SK-N-SH (cell line): ENCODE results near the gene FAM9C. TPM values are rescaled to one million over a fixed set of nuclear protein-coding genes. Genes with fewer than 3 reads are reported as not detected.

Experiments used
- CTCF ChIA-PET: fragments of 300-600, 350-600 bp; formaldehyde crosslinking; extraction: SDS; loops from one replicate; lab custom pipeline; 2021; lab: Yijun Ruan, JAX
- POLR2A ChIA-PET: fragments of 350-600 bp; sonication (Branson Sonifier 250); formaldehyde crosslinking; extraction: SDS; loops from one replicate; lab custom pipeline; 2020; ENCODE audit warnings: antibody characterized with exemption, inconsistent platforms; lab: Yijun Ruan, JAX
- DNase-seq: peaks from one replicate; pipeline ENCODE4 v3.0.0; 2012
- H2AFZ ChIP-seq: fragments of 200-600 bp; sonication (generic); 2 replicates; pipeline ENCODE4 v1.8.1; 2016; ENCODE audit warnings: antibody characterized with exemption, mild to moderate bottlenecking, low read depth
- H3F3A ChIP-seq: fragments of 200-600 bp; sonication (generic); replicated peaks from 2 replicates; pipeline ENCODE3; 2016; ENCODE audit warnings: antibody characterized with exemption, mild to moderate bottlenecking; ENCODE audit not compliant: insufficient read depth
- H3K27ac ChIP-seq, 2 experiments: fragments of 200-500 bp in 1 of 2; fragments of 200-600 bp in 1 of 2; sonication (Bioruptor generic) in 1 of 2; sonication (generic), shearing (Covaris generic) in 1 of 2; 2 replicates each; pipeline versions ENCODE4 v1.5.1 to v1.6.1; 2014 to 2016; ENCODE audit warnings: low read depth in 2 of 2, inconsistent platforms in 1 of 2, low read length in 1 of 2, mild to moderate bottlenecking in 1 of 2, mixed read lengths in 1 of 2
- H3K27me3 ChIP-seq: fragments of 200-600 bp; sonication (generic), shearing (Covaris generic); 2 replicates; pipeline ENCODE4 v1.6.1; 2016; ENCODE audit warnings: mixed run types; ENCODE audit not compliant: insufficient read depth
- H3K36me3 ChIP-seq, 2 experiments: fragments of 200-500 bp in 1 of 2; fragments of 200-600 bp in 1 of 2; sonication (Bioruptor generic) in 1 of 2; sonication (generic) in 1 of 2; replicated peaks in 1 of 2; 2 replicates each; pipeline versions ENCODE3 to v1.5.1; 2014 to 2016; ENCODE audit warnings: low read length in 1 of 2, mild to moderate bottlenecking in 1 of 2; ENCODE audit not compliant: insufficient read depth in 2 of 2, control insufficient read depth in 1 of 2
- H3K4me1 ChIP-seq, 2 experiments: fragments of 200-500 bp in 1 of 2; fragments of 200-600 bp in 1 of 2; sonication (Bioruptor generic) in 1 of 2; sonication (generic), shearing (Covaris generic) in 1 of 2; 2 replicates each; pipeline versions ENCODE4 v1.5.1 to v1.6.1; 2014 to 2016; ENCODE audit warnings: low read depth in 1 of 2, low read length in 1 of 2, mixed run types in 1 of 2; ENCODE audit not compliant: insufficient read depth in 2 of 2, control insufficient read depth in 1 of 2
- H3K4me2 ChIP-seq: fragments of 200-600 bp; sonication (generic), shearing (Covaris generic); 2 replicates; pipeline ENCODE4 v1.6.1; 2017; ENCODE audit warnings: mixed run types
- H3K4me3 ChIP-seq, 2 experiments: fragments of 200-500 bp in 1 of 2; fragments of 200-600 bp in 1 of 2; sonication (Bioruptor generic) in 1 of 2; sonication (generic), shearing (Covaris generic) in 1 of 2; 2 replicates each; pipeline versions ENCODE4 v1.5.1 to v1.8.1; 2014 to 2016; ENCODE audit warnings: low read depth in 2 of 2, inconsistent platforms in 1 of 2, low read length in 1 of 2, mild to moderate bottlenecking in 1 of 2, mixed read lengths in 1 of 2, moderate library complexity in 1 of 2
- H3K79me2 ChIP-seq: fragments of 200-600 bp; sonication (generic); 2 replicates; pipeline ENCODE4 v1.8.1; 2017; ENCODE audit warnings: mild to moderate bottlenecking; ENCODE audit not compliant: insufficient read depth
- H3K9ac ChIP-seq: fragments of 200-600 bp; sonication (generic); 2 replicates; pipeline ENCODE4 v1.6.1; 2017; ENCODE audit warnings: mixed run types
- H3K9me2 ChIP-seq: fragments of 200-600 bp; sonication (generic); 2 replicates; pipeline ENCODE4 v1.6.1; 2017; ENCODE audit warnings: mixed run types
- H3K9me3 ChIP-seq: fragments of 200-600 bp; sonication (generic); 2 replicates; pipeline ENCODE4 v1.6.1; 2017; ENCODE audit warnings: mixed run types, mild to moderate bottlenecking, moderate library complexity
- H4K20me1 ChIP-seq: fragments of 200-600 bp; sonication (generic); 2 replicates; pipeline ENCODE4 v1.6.1; 2017; ENCODE audit warnings: mild to moderate bottlenecking, mixed run types; ENCODE audit not compliant: insufficient read depth
- FOSL2 ChIP-seq: IDR thresholded peaks from 2 replicates; pipeline ENCODE4 v1.4.0; 2012; ENCODE audit warnings: low read depth, mild to moderate bottlenecking, moderate library complexity, borderline replicate concordance
- FOXJ3 ChIP-seq: sonication (generic); formaldehyde crosslinking; IDR thresholded peaks from 2 replicates; pipeline ENCODE4 v1.5.1; 2020; ENCODE audit warnings: mild to moderate bottlenecking, missing genetic modification reagents
- FOXM1 ChIP-seq: IDR thresholded peaks from 2 replicates; pipeline ENCODE4 v1.4.0; 2012; ENCODE audit warnings: low read depth, mild to moderate bottlenecking
- JUND ChIP-seq: IDR thresholded peaks from 2 replicates; pipeline ENCODE4 v1.4.0; 2012
- MEF2A ChIP-seq: IDR thresholded peaks from 2 replicates; pipeline ENCODE4 v1.4.0; 2012; ENCODE audit warnings: low read depth, borderline replicate concordance
- NFIC ChIP-seq: IDR thresholded peaks from 2 replicates; pipeline ENCODE4 v1.4.0; 2012; ENCODE audit warnings: borderline replicate concordance
- RXRA ChIP-seq: IDR thresholded peaks from 2 replicates; pipeline ENCODE4 v1.4.0; 2012; ENCODE audit warnings: low read depth, mild to moderate bottlenecking, borderline replicate concordance
- TCF12 ChIP-seq: IDR thresholded peaks from 2 replicates; pipeline ENCODE4 v1.4.0; 2012
- WGBS: methylation state at CpG from one replicate; pipeline ENCODE4 v1.1.6; 2017; ENCODE audit warnings: low lambda C conversion rate; 5-methylcytosine and 5-hydroxymethylcytosine counted together
- polyA plus RNA-seq, 3 experiments: library from polyadenylated mRNA; depleted of rRNA; stranded (reverse); fragments of >200 nt; gene quantifications; 2 replicates each; pipeline ENCODE4 v1.2.3, GENCODE V29; 2012
- TF ChIP-seq, protein P1 (sequence below): IDR thresholded peaks from 2 replicates; pipeline ENCODE4 v1.4.0; 2012; ENCODE audit warnings: low read depth, borderline replicate concordance
- TF ChIP-seq, protein P2 (sequence below): IDR thresholded peaks from 2 replicates; pipeline ENCODE4 v1.4.0; 2012; ENCODE audit warnings: low read depth, borderline replicate concordance

FAM9C gene
- polyA plus RNA-seq, 1 of the 3 experiments (the other 2 are of a cell fraction) = 2.6 TPM

DNA sequence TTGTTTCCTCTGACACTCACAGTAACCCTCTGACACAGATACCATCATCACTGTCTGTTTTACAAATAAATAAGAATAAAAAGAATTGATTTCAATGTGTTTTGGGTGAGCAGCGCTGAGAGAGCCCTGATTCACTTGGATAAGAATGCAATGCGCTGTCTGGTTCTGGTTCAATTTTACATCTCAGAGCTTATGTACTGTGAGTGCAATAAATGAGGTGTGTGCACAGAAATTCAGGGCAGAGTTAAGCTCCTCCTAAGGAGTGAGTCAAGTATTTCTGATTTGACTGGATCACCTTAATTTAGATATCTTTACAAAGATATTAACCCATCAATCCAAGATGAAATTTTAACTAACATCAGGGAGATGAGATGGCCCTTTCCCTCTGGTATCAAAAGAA, 11.2 kb downstream of the FAM9C start:
- H3K4me3 ChIP-seq = no peak overlapping the region
- H3K27me3 ChIP-seq = no peaks in the 10 kb centered on the region
- H3K79me2 ChIP-seq = no peaks in the 10 kb centered on the region
- peak overlapping the region; percentile 61; the same call in 1 of the 2 replicates for H2AFZ ChIP-seq
- no peak for DNase-seq
- H3K9me3 ChIP-seq = no peaks in the 10 kb centered on the region
- peak; percentile 8; the same call in 1 of the 2 replicates for TF ChIP-seq FOSL2
- TF ChIP-seq NFIC = peak; percentile 9; the same call in 1 of the 2 replicates
- TF ChIP-seq FOXM1 = no peak
- no peak for TF ChIP-seq RXRA
- no peak for TF ChIP-seq MEF2A
- no peak for TF ChIP-seq FOXJ3
- TF ChIP-seq, protein P1, sequence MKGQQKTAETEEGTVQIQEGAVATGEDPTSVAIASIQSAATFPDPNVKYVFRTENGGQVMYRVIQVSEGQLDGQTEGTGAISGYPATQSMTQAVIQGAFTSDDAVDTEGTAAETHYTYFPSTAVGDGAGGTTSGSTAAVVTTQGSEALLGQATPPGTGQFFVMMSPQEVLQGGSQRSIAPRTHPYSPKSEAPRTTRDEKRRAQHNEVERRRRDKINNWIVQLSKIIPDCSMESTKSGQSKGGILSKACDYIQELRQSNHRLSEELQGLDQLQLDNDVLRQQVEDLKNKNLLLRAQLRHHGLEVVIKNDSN = no peak
- TF ChIP-seq, protein P2, sequence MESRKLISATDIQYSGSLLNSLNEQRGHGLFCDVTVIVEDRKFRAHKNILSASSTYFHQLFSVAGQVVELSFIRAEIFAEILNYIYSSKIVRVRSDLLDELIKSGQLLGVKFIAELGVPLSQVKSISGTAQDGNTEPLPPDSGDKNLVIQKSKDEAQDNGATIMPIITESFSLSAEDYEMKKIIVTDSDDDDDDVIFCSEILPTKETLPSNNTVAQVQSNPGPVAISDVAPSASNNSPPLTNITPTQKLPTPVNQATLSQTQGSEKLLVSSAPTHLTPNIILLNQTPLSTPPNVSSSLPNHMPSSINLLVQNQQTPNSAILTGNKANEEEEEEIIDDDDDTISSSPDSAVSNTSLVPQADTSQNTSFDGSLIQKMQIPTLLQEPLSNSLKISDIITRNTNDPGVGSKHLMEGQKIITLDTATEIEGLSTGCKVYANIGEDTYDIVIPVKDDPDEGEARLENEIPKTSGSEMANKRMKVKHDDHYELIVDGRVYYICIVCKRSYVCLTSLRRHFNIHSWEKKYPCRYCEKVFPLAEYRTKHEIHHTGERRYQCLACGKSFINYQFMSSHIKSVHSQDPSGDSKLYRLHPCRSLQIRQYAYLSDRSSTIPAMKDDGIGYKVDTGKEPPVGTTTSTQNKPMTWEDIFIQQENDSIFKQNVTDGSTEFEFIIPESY = no peak
- no peaks in the 10 kb centered on the region for H3K36me3 ChIP-seq
- H3F3A ChIP-seq = peaks cover 19% of the 10 kb centered on the region
- H3K27ac ChIP-seq = peak overlapping the region in 1 of 2 experiments; percentile 9; a peak in 1 of 4 replicates
- H3K4me1 ChIP-seq = peaks cover 3 to 23% of the 10 kb centered on the region in 2 experiments
- no peak overlapping the region for H3K9ac ChIP-seq
- POLR2A ChIA-PET = no interaction called here
- 67% methylated on average over 2 of the region's 2 CpGs for WGBS
- H3K9me2 ChIP-seq = no peaks in the 10 kb centered on the region
- CTCF ChIA-PET = no interaction called here
- no peaks in the 10 kb centered on the region for H4K20me1 ChIP-seq
- no peak overlapping the region for H3K4me2 ChIP-seq

DNA sequence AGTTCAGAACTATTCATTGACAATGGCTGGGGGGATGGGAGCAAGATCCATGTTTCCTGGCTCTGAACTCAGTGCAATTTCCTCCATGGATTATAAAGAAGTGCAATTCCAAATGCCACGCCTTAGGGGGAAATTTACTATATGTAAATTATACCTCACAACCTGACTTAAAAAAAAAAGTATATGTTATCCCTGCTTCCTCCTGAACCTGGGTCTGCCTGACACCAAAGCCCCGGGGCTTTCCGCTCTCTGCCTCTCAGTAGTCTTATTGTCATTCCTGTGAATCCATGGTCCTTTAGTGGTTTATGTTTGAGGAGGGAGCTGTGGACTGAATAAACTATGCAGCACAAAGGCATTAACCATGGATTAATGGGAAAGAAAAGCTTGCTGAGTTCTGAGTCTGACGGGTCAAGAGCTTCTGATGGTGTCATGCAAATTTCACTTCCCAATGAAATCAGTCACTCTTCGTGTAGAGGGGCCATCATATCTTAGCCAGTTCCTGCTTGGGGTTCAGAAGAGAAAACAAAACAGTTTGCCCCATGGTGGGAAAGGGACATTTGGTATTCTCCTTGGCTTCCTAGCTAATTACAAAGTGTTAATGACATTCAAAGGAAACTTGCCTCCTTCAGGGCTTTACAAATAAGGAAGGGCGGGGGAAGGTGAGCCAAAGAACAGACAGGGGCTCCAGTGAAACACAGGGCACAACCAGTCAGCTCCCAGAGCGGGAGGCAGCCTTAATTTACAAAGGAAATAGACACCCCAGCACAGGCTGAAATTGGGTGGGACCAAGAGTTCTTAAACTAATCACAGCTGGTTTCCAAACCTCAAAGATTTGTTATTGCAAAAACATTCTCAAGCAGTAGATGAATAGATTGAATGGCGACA, 14.3 kb downstream of the FAM9C start:
- POLR2A ChIA-PET = no interaction called here
- no peaks in the 10 kb centered on the region for H3K9me2 ChIP-seq
- no peaks in the 10 kb centered on the region for H3K79me2 ChIP-seq
- 55% methylated on average over 8 of the region's 8 CpGs for WGBS
- H3K9me3 ChIP-seq = no peaks in the 10 kb centered on the region
- H3K36me3 ChIP-seq = no peaks in the 10 kb centered on the region
- no peaks in the 10 kb centered on the region for H4K20me1 ChIP-seq
- H3K4me2 ChIP-seq = peak overlapping the region; percentile 74
- peak overlapping the region in 1 of 2 experiments; percentile 47; a peak in 2 of 4 replicates for H3K4me3 ChIP-seq
- H3F3A ChIP-seq = peaks cover 26% of the 10 kb centered on the region
- peaks cover 3 to 27% of the 10 kb centered on the region in 2 experiments for H3K4me1 ChIP-seq
- H2AFZ ChIP-seq = peak overlapping the region; percentile 73
- no peaks in the 10 kb centered on the region for H3K27me3 ChIP-seq
- peak overlapping the region; percentile 64; the same call in 1 of the 2 replicates for H3K9ac ChIP-seq
- CTCF ChIA-PET = no interaction called here
- no peak for DNase-seq
- TF ChIP-seq TCF12 (peak; percentile 14; the same call in 1 of the 2 replicates), FOSL2 (peak; percentile 39; the same call in 1 of the 2 replicates), JUND (0 out of 2 replicates have a peak, but pooled peaks have one; percentile 15), MEF2A (no peak)
- H3K27ac ChIP-seq = peak overlapping the region; percentile 92 to 95
